Measurements from ENCODE around the gene NEDD9.

The NEDD9 gene

GRCh38 chr6:11188161-11188915 is 44.1 kb downstream of the NEDD9 start:
- TF ChIP-seq CTCF (IDR thresholded peaks at IDR 0.05; ENCODE audit: poor library complexity, severe bottlenecking), result no peak
- no peak overlapping the region for H3K27ac ChIP-seq (ENCODE audit: poor library complexity, severe bottlenecking)
- H3K4me3 ChIP-seq (ENCODE audit: severe bottlenecking), result no peak overlapping the region
- ATAC-seq (ENCODE audit: low read depth) (peak; percentile 83), DNase-seq (ENCODE audit: low spot score) (no peak)
- peaks cover 7% of the 10 kb centered on the region for H3K4me1 ChIP-seq (ENCODE audit: insufficient read depth, poor library complexity, severe bottlenecking)
- H3K36me3 ChIP-seq (ENCODE audit: low read depth), result peaks cover 16% of the 10 kb centered on the region
- H3K9me3 ChIP-seq (ENCODE audit: severe bottlenecking), result no peaks in the 10 kb centered on the region
- H3K27me3 ChIP-seq (ENCODE audit: insufficient read depth, poor library complexity, severe bottlenecking), result no peaks in the 10 kb centered on the region

GRCh38 chr6:11187301-11187700 is 45.2 kb downstream of the NEDD9 start:
- no peak overlapping the region for H3K27ac ChIP-seq (ENCODE audit: poor library complexity, severe bottlenecking)
- peaks cover 3% of the 10 kb centered on the region for H3K9me3 ChIP-seq (ENCODE audit: severe bottlenecking)
- TF ChIP-seq CTCF (IDR thresholded peaks at IDR 0.05; ENCODE audit: poor library complexity, severe bottlenecking), result no peak
- H3K4me1 ChIP-seq (ENCODE audit: insufficient read depth, poor library complexity, severe bottlenecking), result peaks cover 7% of the 10 kb centered on the region
- no peak overlapping the region for H3K4me3 ChIP-seq (ENCODE audit: severe bottlenecking)
- ATAC-seq (ENCODE audit: low read depth) (no peak), DNase-seq (ENCODE audit: low spot score) (no peak)
- no peaks in the 10 kb centered on the region for H3K27me3 ChIP-seq (ENCODE audit: insufficient read depth, poor library complexity, severe bottlenecking)
- peaks cover 20% of the 10 kb centered on the region for H3K36me3 ChIP-seq (ENCODE audit: low read depth)

GRCh38 chr6:11185204-11185842 is 47.1 kb downstream of the NEDD9 start:
- Histone ChIP-seq H3K4me1 (ENCODE audit: insufficient read depth, poor library complexity, severe bottlenecking) (peaks cover 7% of the 10 kb centered on the region), H3K36me3 (ENCODE audit: low read depth) (peaks cover 20% of the 10 kb centered on the region), H3K27me3 (ENCODE audit: insufficient read depth, poor library complexity, severe bottlenecking) (no peaks in the 10 kb centered on the region), H3K4me3 (ENCODE audit: severe bottlenecking) (no peak overlapping the region), H3K9me3 (ENCODE audit: severe bottlenecking) (peaks cover 3% of the 10 kb centered on the region), H3K27ac (ENCODE audit: poor library complexity, severe bottlenecking) (no peak overlapping the region)
- no peak for DNase-seq (ENCODE audit: low spot score)
- no peak for ATAC-seq (ENCODE audit: low read depth)
- no peak for TF ChIP-seq CTCF (IDR thresholded peaks at IDR 0.05; ENCODE audit: poor library complexity, severe bottlenecking)

- ATAC-seq (ENCODE audit: low read depth) (no peak), DNase-seq (ENCODE audit: low spot score) (no peak)
- Histone ChIP-seq H3K36me3 (ENCODE audit: low read depth) (peaks cover 16% of the 10 kb centered on the region), H3K27ac (ENCODE audit: poor library complexity, severe bottlenecking) (no peak overlapping the region), H3K4me1 (ENCODE audit: insufficient read depth, poor library complexity, severe bottlenecking) (peaks cover 7% of the 10 kb centered on the region), H3K4me3 (ENCODE audit: severe bottlenecking) (no peak overlapping the region), H3K27me3 (ENCODE audit: insufficient read depth, poor library complexity, severe bottlenecking) (no peaks in the 10 kb centered on the region), H3K9me3 (ENCODE audit: severe bottlenecking) (peaks cover 3% of the 10 kb centered on the region)
- TF ChIP-seq CTCF (IDR thresholded peaks at IDR 0.05; ENCODE audit: poor library complexity, severe bottlenecking), result no peak
Measured at GRCh38 chr6:11183761-11184362, 48.6 kb downstream of the NEDD9 start.
